ENCODE data around the gene ATXN1.

Gene ATXN1

GRCh38 chr6:16498957-16499356 lies 262.3 kb downstream of the ATXN1 start:
- no peak for DNase-seq (ENCODE audit: low read depth)

GRCh38 chr6:16498237-16498636 lies 263.0 kb downstream of the ATXN1 start:
- no peak overlapping the region for H3K4me3 ChIP-seq (ENCODE audit: low read depth, low read length)
- DNase-seq (ENCODE audit: low read depth): no peak

More at GRCh38 chr6:16498957-16499356, 262.3 kb downstream of the ATXN1 start:
- no peak overlapping the region for H3K4me3 ChIP-seq (ENCODE audit: low read depth, low read length)

- DNase-seq (ENCODE audit: low read depth): no peak
- no peak overlapping the region for H3K4me3 ChIP-seq (ENCODE audit: low read depth, low read length)
Measured at GRCh38 chr6:16496991-16497801, 264.1 kb downstream of the ATXN1 start.

- DNase-seq (ENCODE audit: low read depth): no peak
- H3K4me3 ChIP-seq (ENCODE audit: low read depth, low read length): no peak overlapping the region
Measured at GRCh38 chr6:16496210-16496609, 265.1 kb downstream of the ATXN1 start.

GRCh38 chr6:16494793-16495192 lies 266.5 kb downstream of the ATXN1 start:
- H3K4me3 ChIP-seq (ENCODE audit: low read depth, low read length): no peak overlapping the region
- DNase-seq (ENCODE audit: low read depth): no peak

GRCh38 chr6:16493802-16494201 lies 267.5 kb downstream of the ATXN1 start:
- H3K4me3 ChIP-seq (ENCODE audit: low read depth, low read length): no peak overlapping the region
- DNase-seq (ENCODE audit: low read depth): no peak

- H3K4me3 ChIP-seq (ENCODE audit: low read depth, low read length): no peak overlapping the region
- DNase-seq (ENCODE audit: low read depth): no peak
Measured at GRCh38 chr6:16493112-16493511, 268.1 kb downstream of the ATXN1 start.

DNA sequence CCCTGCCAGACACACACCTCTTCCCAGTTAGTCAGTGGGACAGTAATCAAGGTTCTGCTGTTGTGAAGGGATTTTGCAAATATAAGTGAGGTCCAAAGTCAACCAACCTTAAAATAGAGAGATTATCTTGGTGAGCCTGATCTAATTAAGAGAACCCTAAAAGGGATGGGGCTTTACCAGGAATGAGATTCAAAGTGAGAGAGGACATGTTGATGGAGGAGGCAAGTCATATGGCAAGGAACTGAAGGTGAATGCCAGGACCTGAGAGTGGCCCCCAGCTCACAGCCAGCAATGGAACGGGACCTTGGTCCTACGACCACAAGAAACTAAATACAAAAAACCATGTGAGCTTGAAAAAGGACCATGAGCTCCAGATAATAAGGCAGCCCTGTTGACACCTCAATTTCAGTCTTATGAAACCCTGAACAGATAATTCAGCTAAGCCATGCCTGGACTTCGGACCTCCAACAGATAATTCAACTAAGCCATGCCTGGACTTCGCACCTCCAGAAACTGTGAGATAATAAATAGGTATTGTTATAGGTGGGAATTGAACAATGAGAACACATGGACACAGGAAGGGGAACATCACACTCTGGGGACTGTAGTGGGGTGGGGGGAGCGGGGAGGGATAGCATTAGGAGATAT lies 269.5 kb downstream of the ATXN1 start:
- no peak for DNase-seq (ENCODE audit: low read depth)
- no peak overlapping the region for H3K4me3 ChIP-seq (ENCODE audit: low read depth, low read length)

GRCh38 chr6:16490616-16491015 lies 270.6 kb downstream of the ATXN1 start:
- DNase-seq (ENCODE audit: low read depth): no peak
- no peak overlapping the region for H3K4me3 ChIP-seq (ENCODE audit: low read depth, low read length)

GRCh38 chr6:16488813-16489212 lies 272.4 kb downstream of the ATXN1 start:
- no peak for DNase-seq (ENCODE audit: low read depth)
- H3K4me3 ChIP-seq (ENCODE audit: low read depth, low read length): no peak overlapping the region

DNA sequence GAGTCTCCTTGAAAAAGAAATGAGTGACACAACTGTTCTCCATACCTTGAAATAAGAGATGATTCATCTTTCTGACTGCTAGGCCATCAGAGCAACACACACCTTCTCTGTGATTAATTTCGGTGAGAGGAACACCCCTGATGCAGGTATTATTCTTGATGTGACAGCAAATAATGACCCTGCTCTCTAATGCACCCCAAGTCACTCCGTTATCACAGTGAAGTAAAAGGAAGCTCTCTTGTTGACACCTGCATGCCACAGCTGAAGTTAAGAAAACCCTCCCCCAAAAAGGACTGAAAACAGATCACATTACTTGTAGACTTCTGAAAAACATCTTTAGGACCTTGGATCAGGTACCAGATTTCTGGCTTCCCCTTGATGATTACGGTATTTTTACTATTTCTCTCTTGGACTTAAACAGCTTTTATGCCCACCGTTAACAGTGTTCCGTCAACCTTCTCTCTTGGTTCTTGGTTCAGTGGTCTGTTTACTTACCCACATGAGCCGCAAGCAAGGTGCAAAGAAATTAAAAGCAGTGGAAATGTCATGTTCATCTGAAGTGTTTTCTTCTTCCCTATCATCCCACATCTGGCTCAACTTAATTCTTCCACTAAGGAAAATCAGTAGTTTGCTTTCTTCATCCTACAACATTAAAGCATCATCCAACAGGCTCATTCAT lies 273.1 kb downstream of the ATXN1 start:
- no peak overlapping the region for H3K4me3 ChIP-seq (ENCODE audit: low read depth, low read length)

GRCh38 chr6:16486661-16487060 lies 274.6 kb downstream of the ATXN1 start:
- DNase-seq (ENCODE audit: low read depth): no peak

More for the DNA sequence above, 273.1 kb downstream of the ATXN1 start:
- DNase-seq (ENCODE audit: low read depth): no peak

GRCh38 chr6:16483315-16483875 lies 277.9 kb downstream of the ATXN1 start:
- no peak for DNase-seq (ENCODE audit: low read depth)
- H3K4me3 ChIP-seq (ENCODE audit: low read depth, low read length): no peak overlapping the region

More at GRCh38 chr6:16486661-16487060, 274.6 kb downstream of the ATXN1 start:
- H3K4me3 ChIP-seq (ENCODE audit: low read depth, low read length): no peak overlapping the region

DNA sequence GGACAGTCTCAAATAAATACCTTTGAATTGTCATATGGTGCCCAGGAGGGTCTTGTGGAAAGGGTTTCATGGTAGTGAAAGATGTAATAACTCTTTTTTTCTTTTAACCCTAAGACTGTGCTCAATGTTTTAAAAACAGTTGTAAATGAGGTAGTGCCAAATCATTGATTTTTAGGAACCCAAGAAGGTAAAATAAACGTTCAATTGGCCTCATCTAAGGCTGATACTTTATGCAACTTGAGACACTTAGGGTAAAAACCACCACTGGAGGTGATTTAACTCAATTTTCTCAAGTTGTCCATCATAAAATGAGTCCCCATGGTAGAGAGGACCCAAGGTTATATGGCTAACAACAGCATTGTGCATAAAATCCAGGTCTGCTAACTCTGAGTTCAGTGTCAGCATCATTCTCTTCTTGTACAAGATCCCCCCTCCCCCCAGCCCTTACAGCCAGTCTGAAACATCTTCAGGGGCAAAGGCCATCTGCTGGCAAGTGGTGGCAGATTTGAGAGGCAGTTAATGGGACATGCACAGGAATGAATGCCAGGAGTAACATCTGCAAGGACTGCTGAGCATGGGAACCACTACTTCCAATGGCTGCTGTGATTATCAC lies 278.5 kb downstream of the ATXN1 start:
- DNase-seq (ENCODE audit: low read depth): no peak
- H3K4me3 ChIP-seq (ENCODE audit: low read depth, low read length): no peak overlapping the region

DNA sequence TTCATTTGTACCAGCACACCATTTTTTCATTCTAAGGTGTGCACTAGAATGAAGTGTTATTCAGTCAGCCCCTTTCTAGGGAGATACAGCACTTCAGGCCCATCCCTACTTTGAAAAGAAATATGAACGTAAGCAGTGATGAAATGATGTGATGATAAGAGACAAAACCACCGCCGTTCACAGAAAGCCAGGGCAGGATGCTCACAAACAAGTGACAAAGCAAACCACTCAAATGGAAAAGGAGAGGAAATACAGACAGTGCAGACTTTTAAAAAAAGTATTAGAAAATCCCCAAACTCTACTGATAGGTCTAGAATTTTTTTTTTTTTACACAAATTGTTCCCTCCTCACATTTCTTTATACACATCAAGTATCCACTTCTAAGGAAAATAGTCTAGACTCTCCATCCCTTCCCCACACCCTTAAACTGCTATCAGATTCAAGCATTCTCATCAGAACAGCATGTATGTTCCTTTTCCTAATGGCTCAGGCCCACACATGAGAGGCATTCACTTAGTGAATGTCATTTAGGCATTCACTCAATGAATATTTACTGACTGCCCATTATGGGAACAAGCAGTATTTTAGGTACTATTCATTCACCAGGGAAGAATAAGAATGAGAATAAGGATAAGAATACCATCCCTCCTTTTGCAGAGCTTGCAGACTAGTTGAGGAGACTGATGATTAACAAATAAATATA lies 279.4 kb downstream of the ATXN1 start:
- no peak overlapping the region for H3K4me3 ChIP-seq (ENCODE audit: low read depth, low read length)
- no peak for DNase-seq (ENCODE audit: low read depth)

- DNase-seq (ENCODE audit: low read depth): no peak
- H3K4me3 ChIP-seq (ENCODE audit: low read depth, low read length): no peak overlapping the region
Measured at GRCh38 chr6:16480763-16481560, 280.3 kb downstream of the ATXN1 start.

DNA sequence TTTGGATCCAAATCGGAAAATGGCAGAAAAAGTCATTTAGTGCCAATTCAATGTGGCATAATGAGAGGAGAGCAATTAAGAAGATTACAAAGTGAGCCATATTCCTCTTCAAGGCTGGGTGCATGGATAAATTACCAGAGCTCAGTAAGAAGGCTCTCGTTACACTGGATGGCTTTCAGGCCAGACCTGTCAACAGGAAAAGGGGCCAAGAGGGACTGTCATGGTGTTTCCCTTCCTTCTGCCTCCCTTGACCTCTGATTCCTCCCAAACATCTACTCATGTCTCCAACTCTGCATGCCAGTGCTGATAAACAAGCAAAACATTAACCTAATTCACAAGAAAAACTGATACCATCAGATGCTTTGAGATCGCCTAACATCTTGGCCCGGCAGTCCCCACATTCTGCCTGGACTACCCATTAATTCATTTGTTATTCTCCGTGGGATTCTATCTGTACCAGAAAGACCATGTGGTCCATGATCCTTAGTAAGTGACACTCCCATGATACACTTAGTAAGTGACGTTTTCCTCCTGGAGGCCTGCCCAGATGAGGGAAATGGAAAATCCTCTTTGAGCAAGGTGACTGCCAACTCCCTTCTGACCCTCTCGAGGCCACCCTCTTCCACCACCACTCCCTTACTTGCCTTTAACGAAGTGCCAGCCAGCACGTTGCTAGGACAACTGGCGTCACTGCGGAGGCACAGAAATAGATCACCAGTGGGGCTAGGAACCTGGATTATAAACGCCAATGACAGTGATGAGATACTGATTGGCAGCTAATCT lies 283.7 kb downstream of the ATXN1 start:
- no peak for DNase-seq (ENCODE audit: low read depth)
- no peak overlapping the region for H3K4me3 ChIP-seq (ENCODE audit: low read depth, low read length)

DNA sequence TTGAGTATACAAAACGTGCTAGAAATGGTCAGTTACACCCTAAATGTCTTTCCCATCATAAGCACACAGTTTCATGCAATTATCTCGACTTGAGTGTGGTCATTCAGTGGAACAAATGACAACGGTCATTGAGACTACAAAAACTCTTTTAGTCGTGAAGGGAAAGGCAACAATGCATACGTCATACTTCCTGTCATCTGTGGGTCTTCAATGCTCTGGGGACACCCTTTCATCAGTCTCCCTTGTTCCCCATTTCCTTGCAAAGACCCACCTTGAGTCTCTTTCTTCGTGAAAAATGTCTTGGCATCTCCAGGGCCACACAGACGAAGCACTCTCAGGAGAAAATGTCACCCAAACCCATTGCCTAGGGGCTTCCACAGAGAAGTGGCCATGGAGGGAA lies 284.4 kb downstream of the ATXN1 start:
- no peak overlapping the region for H3K4me3 ChIP-seq (ENCODE audit: low read depth, low read length)
- DNase-seq (ENCODE audit: low read depth): no peak
